Measurements from ENCODE around the gene ACSF2.
A peak's percentile ranks its signal among the peaks of the same experiment; 100 is the strongest.
"Not testable (repeated sequence)": the region's sequence is repeated elsewhere in the genome, so short reads cannot be mapped to it uniquely, and the experiment has no call there.

Gene ACSF2

GRCh38 chr17:50425682-50426471, at the start of gene ACSF2:
Gene ACSF2 (plus strand): TSS chr17:50426218. CDS start chr17:50426262, 44 bp downstream.
- DNase-seq = peak in 1 of 2 experiments; percentile 45

GRCh38 chr17:50379351-50380132, 46.5 kb upstream of the ACSF2 start:
- no peak for DNase-seq

- DNase-seq = no peak
Observed at GRCh38 chr17:50380369-50381259, 45.4 kb upstream of the ACSF2 start.

GRCh38 chr17:50381260-50381815, 44.7 kb upstream of the ACSF2 start:
- DNase-seq = no peak

- no peak for DNase-seq
Observed at GRCh38 chr17:50381920-50382319, 44.1 kb upstream of the ACSF2 start.

GRCh38 chr17:50382931-50383330, 43.1 kb upstream of the ACSF2 start:
- no peak for DNase-seq

GRCh38 chr17:50386510-50386909, 39.5 kb upstream of the ACSF2 start:
- DNase-seq = no peak

- no peak for DNase-seq
Observed at GRCh38 chr17:50388728-50389127, 37.3 kb upstream of the ACSF2 start.

- no peak for DNase-seq
Observed at GRCh38 chr17:50389534-50389933, 36.5 kb upstream of the ACSF2 start.

GRCh38 chr17:50392621-50393020, 33.4 kb upstream of the ACSF2 start:
- DNase-seq = no peak

- no peak for DNase-seq
Observed at GRCh38 chr17:50393700-50394099, 32.3 kb upstream of the ACSF2 start.

- no peak for DNase-seq
Observed at GRCh38 chr17:50394711-50395110, 31.3 kb upstream of the ACSF2 start.

GRCh38 chr17:50396261-50397110, 29.5 kb upstream of the ACSF2 start:
- DNase-seq = peak in 1 of 2 experiments; percentile 13

- peak; percentile 39 to 76 for DNase-seq
Observed at GRCh38 chr17:50397111-50397918, 28.7 kb upstream of the ACSF2 start, which contains the start of gene LRRC59. Gene LRRC59 (minus strand): TSS chr17:50397523. CDS start chr17:50397317, 206 bp downstream.

- no peak for DNase-seq
Observed at GRCh38 chr17:50397919-50398285, 28.1 kb upstream of the ACSF2 start.

- not testable (repeated sequence) for DNase-seq
Observed at GRCh38 chr17:50398672-50399071, 27.3 kb upstream of the ACSF2 start.

- not testable (repeated sequence) for DNase-seq
Observed at GRCh38 chr17:50399591-50399990, 26.4 kb upstream of the ACSF2 start.

GRCh38 chr17:50405351-50405750, 20.7 kb upstream of the ACSF2 start:
- not testable (repeated sequence) for DNase-seq

GRCh38 chr17:50406578-50406977, 19.4 kb upstream of the ACSF2 start:
- no peak for DNase-seq

GRCh38 chr17:50407921-50408320, 18.1 kb upstream of the ACSF2 start:
- DNase-seq = no peak
